Ascending aorta (tissue), 2 donors: Measurements from ENCODE around the gene TYW1. TPM values are rescaled to one million over a fixed set of nuclear protein-coding genes. Genes with fewer than 3 reads are reported as not detected.

Source experiments
- DNase-seq, 2 donors: peaks; one replicate each; pipeline ENCODE4 v3.0.0-alpha.2; 2019; ENCODE audit warnings: low spot score in 2 of 2
- H3K27ac ChIP-seq, 2 donors: fragments of 200-600 bp; sonication (generic); one replicate each; pipeline ENCODE4 v1.5.1; 2016 to 2017; ENCODE audit warnings: mild to moderate bottlenecking in 1 of 2
- H3K27me3 ChIP-seq: fragments of 200-600 bp; sonication (generic); one replicate; pipeline ENCODE4 v1.5.1; 2017
- H3K36me3 ChIP-seq, 2 donors: fragments of 200-600 bp; sonication (generic); one replicate each; pipeline ENCODE4 v1.5.1; 2016
- H3K4me1 ChIP-seq, 2 donors: fragments of 200-600 bp; sonication (generic); one replicate each; pipeline ENCODE4 v1.5.1; 2016 to 2017; ENCODE audit warnings: mild to moderate bottlenecking in 1 of 2
- H3K4me3 ChIP-seq, 2 donors: fragments of 200-600 bp; sonication (generic); one replicate each; pipeline ENCODE4 v1.5.1; 2016 to 2017; ENCODE audit warnings: mild to moderate bottlenecking in 1 of 2
- H3K9me3 ChIP-seq, 2 donors: fragments of 200-600 bp; sonication (generic); one replicate each; pipeline ENCODE4 v1.5.1; 2016
- CTCF ChIP-seq, 3 experiments: fragments of 200-600 bp in 2 of 3; fragments of 450-650 bp in 1 of 3; sonication (generic) in 2 of 3; IDR thresholded peaks; one replicate each; pipeline ENCODE4 v1.5.1; 2016 to 2019; ENCODE audit warnings: antibody characterized with exemption in 3 of 3, mild to moderate bottlenecking in 1 of 3, moderate library complexity in 1 of 3
- intact Hi-C: fragments of 100-400 bp; cut with DNase I; formaldehyde crosslinking; loops from one replicate; pipeline ENCODE4 v1.15.1; 2023
- total RNA-seq: library from RNA; depleted of rRNA; stranded (reverse); fragments of >200 nt; gene quantifications from one replicate; pipeline ENCODE4 v1.1.0, GENCODE V29; 2016

Gene TYW1
- total RNA-seq, 1 donor from 2014 or later = 2.1 TPM

DNA sequence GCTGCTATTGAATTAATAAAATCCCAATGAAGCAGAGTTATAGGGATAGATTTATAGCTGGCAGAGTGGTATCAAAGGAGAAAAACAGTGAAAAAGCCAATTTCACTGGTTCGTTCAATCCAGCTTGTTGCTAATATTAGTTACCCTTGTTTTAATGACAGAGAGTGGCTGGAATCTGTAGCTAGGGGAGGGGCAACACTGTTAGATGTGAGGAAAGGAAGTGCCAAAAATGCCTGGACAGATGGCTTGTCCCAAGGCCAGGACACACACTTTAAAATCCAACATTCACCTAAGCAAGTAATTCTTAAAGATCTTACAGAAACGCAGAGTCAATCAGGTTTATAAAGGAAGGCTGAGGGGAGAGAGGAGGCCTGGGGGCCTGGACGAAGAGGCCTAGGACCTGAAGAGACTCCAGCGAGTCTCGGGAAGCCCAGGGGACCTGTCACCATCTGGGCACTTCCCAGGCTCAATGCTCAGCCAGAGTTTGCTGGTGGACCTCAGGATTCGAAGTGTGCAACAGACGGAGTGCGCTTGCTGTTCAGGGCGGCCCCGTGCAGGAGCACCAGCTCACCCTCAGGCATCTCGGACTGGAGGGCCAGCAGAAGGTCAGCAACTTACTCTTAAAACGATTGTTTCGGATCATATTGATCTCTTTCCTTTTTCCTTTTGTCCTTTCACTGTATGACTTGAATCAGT is 38.9 kb upstream of the TYW1 start:
- H3K27ac ChIP-seq = peak overlapping the region; percentile 62 to 64
- DNase-seq = no peak
- H3K4me3 ChIP-seq = no peak overlapping the region
- H3K36me3 ChIP-seq = peaks cover 33 to 45% of the 10 kb centered on the region in 2 donors
- H3K9me3 ChIP-seq = no peaks in the 10 kb centered on the region
- no peaks in the 10 kb centered on the region for H3K27me3 ChIP-seq
- intact Hi-C loops = no loop called here
- peaks cover 0 to 7% of the 10 kb centered on the region in 2 donors for H3K4me1 ChIP-seq
- TF ChIP-seq CTCF (IDR thresholded peaks at IDR 0.05) = no peak

DNA sequence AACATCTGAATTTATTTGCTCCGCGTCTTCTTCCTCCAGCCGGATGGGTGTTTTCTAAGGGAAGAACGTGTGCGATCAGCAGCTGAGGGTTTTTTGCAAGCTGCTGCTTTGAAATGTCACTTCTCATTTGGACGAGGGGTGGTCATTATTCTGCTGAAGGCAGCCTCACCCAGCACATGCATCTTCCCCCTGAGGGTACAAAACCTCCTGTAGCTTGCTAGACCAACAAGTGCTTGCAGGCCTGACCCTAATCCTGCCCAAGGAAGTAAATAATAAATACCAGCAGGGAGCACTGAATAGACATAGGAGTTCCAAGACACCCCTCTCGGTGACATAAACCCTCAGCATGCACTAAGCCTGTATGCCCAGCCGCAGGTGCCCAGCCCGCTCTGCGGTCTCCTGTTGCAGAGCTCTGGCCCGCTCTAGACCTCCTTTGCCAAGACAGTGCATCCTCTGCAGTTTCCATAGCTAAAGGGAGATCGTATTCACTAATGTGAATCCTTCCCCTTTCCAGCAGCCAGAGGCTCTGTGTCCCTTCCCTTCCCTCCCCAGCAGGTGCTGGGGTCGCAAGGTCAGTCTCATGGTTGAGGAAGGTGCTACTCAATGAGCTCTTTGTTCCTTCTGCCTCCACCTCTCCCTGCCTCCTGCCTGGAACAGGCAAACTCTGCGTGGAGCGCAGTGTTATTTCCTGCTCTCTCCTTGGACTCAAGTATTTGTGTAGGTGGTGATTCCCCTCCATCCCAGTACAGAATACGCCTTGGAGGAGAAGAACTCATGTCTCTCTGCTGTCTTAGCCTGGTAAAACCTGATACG is 37.9 kb upstream of the TYW1 start:
- Histone ChIP-seq H3K27ac (no peak overlapping the region), H3K36me3 (peaks cover 33 to 35% of the 10 kb centered on the region in 2 donors), H3K9me3 (no peaks in the 10 kb centered on the region), H3K27me3 (no peaks in the 10 kb centered on the region), H3K4me3 (no peak overlapping the region), H3K4me1 (peaks cover 0 to 7% of the 10 kb centered on the region in 2 donors)
- intact Hi-C loops = no loop called here
- TF ChIP-seq CTCF (IDR thresholded peaks at IDR 0.05) = no peak
- no peak for DNase-seq

DNA sequence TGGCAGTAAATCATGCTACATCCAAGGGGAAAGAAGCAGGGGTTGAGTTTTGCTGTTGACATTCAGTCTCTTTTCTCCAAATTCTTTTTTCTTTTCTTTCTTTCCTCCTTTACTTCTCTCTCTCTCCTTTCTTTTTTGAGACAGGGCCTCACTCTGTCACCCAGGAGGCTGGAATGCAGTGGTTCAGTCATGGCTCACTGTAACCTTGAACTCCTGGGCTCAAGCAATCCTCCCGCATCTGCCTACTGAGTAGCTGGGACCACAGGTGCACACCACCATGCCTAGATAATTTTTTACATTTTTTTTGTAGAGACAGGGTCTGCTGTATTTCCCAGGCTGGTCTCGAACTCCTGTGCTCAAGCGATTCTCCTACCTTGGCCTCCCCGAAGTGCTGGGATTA is 36.4 kb upstream of the TYW1 start:
- Histone ChIP-seq H3K27me3 (no peaks in the 10 kb centered on the region), H3K4me1 (peaks cover 0 to 7% of the 10 kb centered on the region in 2 donors), H3K4me3 (no peak overlapping the region), H3K9me3 (no peaks in the 10 kb centered on the region), H3K27ac (no peak overlapping the region), H3K36me3 (peaks cover 20 to 25% of the 10 kb centered on the region in 2 donors)
- no peak for DNase-seq
- intact Hi-C loops = no loop called here
- no peak for TF ChIP-seq CTCF (IDR thresholded peaks at IDR 0.05)

DNA sequence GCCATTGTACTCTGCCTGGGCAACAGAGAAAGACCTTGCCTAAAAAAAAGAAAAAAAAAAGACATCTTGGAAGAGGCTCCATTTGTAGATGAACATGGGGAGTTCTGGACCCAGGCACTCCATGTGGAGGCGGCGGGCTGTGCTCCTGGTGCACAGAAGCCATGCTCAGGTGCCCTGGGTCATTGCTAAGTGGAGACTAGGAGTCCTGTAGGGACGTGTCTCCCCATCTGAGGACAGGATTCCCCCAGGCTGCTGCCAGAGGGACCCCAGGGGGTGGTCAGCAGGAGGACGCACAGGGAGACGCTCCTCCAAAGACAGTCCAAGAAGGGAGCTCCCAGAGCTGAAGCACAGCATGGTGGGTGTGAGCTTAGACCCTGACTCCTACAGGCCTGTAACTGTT is 35.5 kb upstream of the TYW1 start:
- Histone ChIP-seq H3K27ac (no peak overlapping the region), H3K27me3 (no peaks in the 10 kb centered on the region), H3K36me3 (peaks cover 12 to 16% of the 10 kb centered on the region in 2 donors), H3K4me1 (peaks cover 0 to 7% of the 10 kb centered on the region in 2 donors), H3K4me3 (no peak overlapping the region), H3K9me3 (no peaks in the 10 kb centered on the region)
- no peak for DNase-seq
- TF ChIP-seq CTCF (IDR thresholded peaks at IDR 0.05) = no peak
- intact Hi-C loops = no loop called here

DNA sequence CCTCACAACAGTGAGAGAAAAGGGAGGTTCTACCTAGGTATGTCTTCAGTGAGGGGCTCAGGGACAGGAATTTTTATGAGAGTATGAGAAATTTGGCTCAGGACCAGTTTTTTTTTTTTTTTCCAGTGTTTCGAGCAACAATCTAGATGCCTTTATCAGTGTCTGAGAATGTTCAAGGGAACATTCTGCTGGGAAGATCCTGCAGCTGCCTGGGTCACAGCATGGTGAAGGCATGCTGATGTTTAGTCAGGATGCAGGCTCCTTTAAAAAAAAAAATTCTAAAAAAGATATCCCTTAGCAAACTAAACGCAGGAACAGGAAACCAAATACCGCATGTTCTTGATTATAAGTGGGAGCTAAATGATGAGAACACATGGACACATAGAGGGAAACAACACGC is 32.2 kb upstream of the TYW1 start:
- Histone ChIP-seq H3K4me3 (no peak overlapping the region), H3K36me3 (peaks cover 0 to 3% of the 10 kb centered on the region in 2 donors), H3K27me3 (no peaks in the 10 kb centered on the region), H3K9me3 (no peaks in the 10 kb centered on the region), H3K4me1 (no peaks in the 10 kb centered on the region), H3K27ac (no peak overlapping the region)
- intact Hi-C loops = no loop called here
- DNase-seq = no peak
- no peak for TF ChIP-seq CTCF (IDR thresholded peaks at IDR 0.05)
